GM10266 (cell line): Measurements from ENCODE around the gene NRG3.

ENCODE experiments used
- DNase-seq: peaks from one replicate; pipeline ENCODE4 v3.0.0; 2012; ENCODE audit errors: extremely low spot score
- CTCF ChIP-seq: IDR thresholded peaks from 2 replicates; pipeline ENCODE4 v1.5.1; 2012; ENCODE audit warnings: mild to moderate bottlenecking, low read depth; ENCODE audit not compliant: control insufficient read depth, insufficient read depth; ENCODE audit errors: missing control alignments

NRG3 gene

GRCh38 chr10:81874875-81875466 lies at the start of gene NRG3:
TSS of gene NRG3 (plus strand) at chr10:81875194.
- TF ChIP-seq CTCF, result no peak
- no peak for DNase-seq

GRCh38 chr10:81828251-81828650 lies 46.7 kb upstream of the NRG3 start:
- TF ChIP-seq CTCF, result no peak

GRCh38 chr10:81831060-81831459 lies 43.9 kb upstream of the NRG3 start:
- no peak for TF ChIP-seq CTCF

More at GRCh38 chr10:81828251-81828650, 46.7 kb upstream of the NRG3 start:
- DNase-seq, result no peak

GRCh38 chr10:81838950-81839349 lies 36.0 kb upstream of the NRG3 start:
- TF ChIP-seq CTCF, result peak; percentile 7
- DNase-seq, result no peak

More at GRCh38 chr10:81831060-81831459, 43.9 kb upstream of the NRG3 start:
- no peak for DNase-seq

GRCh38 chr10:81843042-81843441 lies 32.0 kb upstream of the NRG3 start:
- TF ChIP-seq CTCF, result no peak
- no peak for DNase-seq

- DNase-seq, result no peak
- TF ChIP-seq CTCF, result no peak
Measured at GRCh38 chr10:81847675-81848074, 27.3 kb upstream of the NRG3 start.

- no peak for TF ChIP-seq CTCF
- no peak for DNase-seq
Measured at GRCh38 chr10:81848514-81848913, 26.5 kb upstream of the NRG3 start.
